GM12878 (cell line): ENCODE data around the gene SUOX. TPM values are rescaled to one million over a fixed set of nuclear protein-coding genes. Genes with fewer than 3 reads are reported as not detected.

ENCODE experiments used
- ATAC-seq: fragments of 200-7000 bp; cut with Tn5 transposase; 3 replicates; pipeline ENCODE4 v1.9.1; 2020; ENCODE audit warnings: mild to moderate bottlenecking, moderate library complexity
- BruUV-seq: library from RNA; stranded (reverse); fragments of 400-500 nt; replicated peaks from 2 replicates; lab custom pipeline; 2021; lab: Mats Ljungman, UMichigan
- CTCF ChIA-PET: fragments of 300-600 bp; sonication (Branson Sonifier 250); formaldehyde crosslinking; extraction: SDS; loops from one replicate; lab custom pipeline; 2021; ENCODE audit warnings: inconsistent platforms; lab: Yijun Ruan, JAX
- POLR2A ChIA-PET: fragments of 350-600 bp; formaldehyde crosslinking; extraction: SDS; loops from one replicate; lab custom pipeline; 2021; ENCODE audit warnings: inconsistent platforms; lab: Charles Lee
- RAD21 ChIA-PET: fragments of 300-600 bp; sonication (Branson Sonifier 250); formaldehyde crosslinking; loops from one replicate; lab custom pipeline; 2023; ENCODE audit warnings: antibody characterized with exemption; ENCODE audit not compliant: unreplicated experiment; lab: Charles Lee
- SMC1A ChIA-PET: fragments of 300-600 bp; sonication (Branson Sonifier 250); formaldehyde crosslinking; loops from one replicate; lab custom pipeline; 2023; ENCODE audit not compliant: unreplicated experiment, uncharacterized antibody; lab: Charles Lee
- DNase-seq: peaks from one replicate; pipeline ENCODE4 v3.0.0-alpha.2; 2011; ENCODE audit warnings: low read depth, low spot score
- FAIRE-seq: peaks from 3 replicates; lab custom pipeline; 2011; peaks lifted over from hg19 to GRCh38; lab: Jason Lieb, UNC
- H2AFZ ChIP-seq: 2 replicates; pipeline ENCODE4 v1.6.0; 2011; ENCODE audit warnings: low read depth, low read length, control low read depth; ENCODE audit not compliant: control insufficient read depth
- H3K27ac ChIP-seq: 2 replicates; pipeline ENCODE4 v1.5.1; 2011; ENCODE audit warnings: control low read depth; ENCODE audit not compliant: control insufficient read depth, insufficient read depth
- H3K27me3 ChIP-seq, 2 experiments: replicated peaks in 1 of 2; 2 replicates each; pipeline versions ENCODE4 v1.6.0 to v1.6.1; 2011; ENCODE audit warnings: low read length in 1 of 2; ENCODE audit not compliant: control insufficient read depth in 2 of 2, insufficient read depth in 2 of 2
- H3K36me3 ChIP-seq, 2 experiments: 2 replicates each; pipeline ENCODE4 v1.5.1; 2011; ENCODE audit warnings: low read length in 1 of 2; ENCODE audit not compliant: control insufficient read depth in 2 of 2, insufficient read depth in 2 of 2
- H3K4me1 ChIP-seq: 2 replicates; pipeline ENCODE4 v1.6.1; 2011; ENCODE audit warnings: mild to moderate bottlenecking, low read length, moderate library complexity, mixed read lengths; ENCODE audit not compliant: control insufficient read depth, insufficient read depth
- H3K4me2 ChIP-seq: 2 replicates; pipeline ENCODE4 v1.6.0; 2011; ENCODE audit warnings: control low read depth; ENCODE audit not compliant: control insufficient read depth, insufficient read depth
- H3K4me3 ChIP-seq: fragments of 200-600 bp; sonication (generic); 2 replicates; pipeline ENCODE4 v1.5.1; 2016
- H3K79me2 ChIP-seq: 2 replicates; pipeline ENCODE4 v1.6.0; 2011; ENCODE audit warnings: low read length; ENCODE audit not compliant: control insufficient read depth, insufficient read depth
- H3K9ac ChIP-seq: 2 replicates; pipeline ENCODE4 v1.8.0; 2011; ENCODE audit warnings: low read length, control low read depth, mixed read lengths; ENCODE audit not compliant: control insufficient read depth, insufficient read depth
- H3K9me3 ChIP-seq: replicated peaks from 3 replicates; pipeline ENCODE4 v1.5.1; 2011; ENCODE audit warnings: mild to moderate bottlenecking, low read length; ENCODE audit not compliant: control insufficient read depth, insufficient read depth
- H4K20me1 ChIP-seq: 2 replicates; pipeline ENCODE4 v1.6.0; 2011; ENCODE audit not compliant: control insufficient read depth, insufficient read depth
- BCL11A ChIP-seq: IDR thresholded peaks from 2 replicates; pipeline ENCODE4 v1.6.1; 2011; ENCODE audit warnings: low read depth, low read length
- CREB1 ChIP-seq: IDR thresholded peaks from 2 replicates; pipeline ENCODE4 v1.6.1; 2012; ENCODE audit warnings: low read depth, mild to moderate bottlenecking, inconsistent platforms
- EGR1 ChIP-seq, 2 experiments: IDR thresholded peaks; 1 replicate in 1 of 2; 2 replicates in 1 of 2; pipeline ENCODE4 v1.6.1; 2011 to 2012; ENCODE audit warnings: low read depth in 2 of 2, low read length in 2 of 2, borderline replicate concordance in 1 of 2, mild to moderate bottlenecking in 1 of 2, moderate library complexity in 1 of 2
- MLLT1 ChIP-seq: fragments of 450-650 bp; IDR thresholded peaks from 2 replicates; pipeline ENCODE4 v1.6.1; 2016; ENCODE audit warnings: mild to moderate bottlenecking
- MXI1 ChIP-seq: fragments of 150-350 bp; IDR thresholded peaks from 2 replicates; pipeline ENCODE4 v1.6.1; 2011; ENCODE audit warnings: low read depth, mild to moderate bottlenecking, inconsistent platforms, low read length, improper control_type of control experiment
- SKIL ChIP-seq: fragments of 450-650 bp; IDR thresholded peaks from 2 replicates; pipeline ENCODE4 v1.6.1; 2017; ENCODE audit warnings: mild to moderate bottlenecking, low read depth, inconsistent platforms; ENCODE audit not compliant: poor library complexity, severe bottlenecking
- SMC3 ChIP-seq: IDR thresholded peaks from 2 replicates; pipeline ENCODE4 v1.6.1; 2011; ENCODE audit warnings: low read length, improper control_type of control experiment, borderline replicate concordance
- WRNIP1 ChIP-seq: IDR thresholded peaks from 2 replicates; pipeline ENCODE4 v1.6.1; 2011; ENCODE audit warnings: low read depth, low read length, improper control_type of control experiment, borderline replicate concordance
- ZBTB4 ChIP-seq: fragments of 450-650 bp; formaldehyde crosslinking; IDR thresholded peaks from 2 replicates; pipeline ENCODE4 v1.4.0; 2022; ENCODE audit warnings: mild to moderate bottlenecking, moderate library complexity
- ZNF207 ChIP-seq: fragments of 450-650 bp; IDR thresholded peaks from 2 replicates; pipeline ENCODE4 v1.6.1; 2014; ENCODE audit warnings: antibody characterized with exemption, mild to moderate bottlenecking, borderline replicate concordance
- WGBS: methylation state at CpG from one replicate; pipeline ENCODE4 v1.1.6; 2016; ENCODE audit warnings: low lambda C conversion rate; ENCODE audit not compliant: insufficient replicate concordance, insufficient coverage; ENCODE audit errors: missing lambda C conversion rate; 5-methylcytosine and 5-hydroxymethylcytosine counted together
- in situ Hi-C: fragments of 300-500 bp; cut with MboI; formaldehyde crosslinking; loops from 9 replicates; pipeline ENCODE4 v1.14.3; 2018; ENCODE audit warnings: mixed read lengths
- intact Hi-C: fragments of 100-400 bp; cut with micrococcal nuclease; formaldehyde crosslinking; loops from one replicate; pipeline ENCODE4 v1.14.2; 2022; ENCODE audit not compliant: unreplicated experiment
- polyA plus RNA-seq, 11 experiments: library from polyadenylated mRNA; depleted of rRNA in 4 of 11; unstranded in 6 of 11; stranded (reverse) in 5 of 11; fragments of >200 nt; fragmentation: Nextera tagmentation in 4 of 11; fragmentation: Illumina TruSeq in 1 of 11; extraction: Ambion mirVana in 4 of 11; extraction: Trizol in 1 of 11; gene quantifications; 1 replicate in 1 of 11; 2 replicates in 10 of 11; pipeline versions ENCODE4 v1.2.1 to v1.2.3, GENCODE V29; 2011 to 2016; ENCODE audit warnings: inconsistent platforms in 2 of 11, missing spikeins in 2 of 11, low read depth in 1 of 11
- total RNA-seq, 4 experiments: library from RNA; depleted of rRNA in 3 of 4; stranded (reverse); fragments of >200 nt in 3 of 4; fragmentation: Illumina TruSeq in 1 of 4; extraction: Trizol in 1 of 4; gene quantifications; 2 replicates each; pipeline versions ENCODE4 v1.2.1 to v1.2.3, GENCODE V29; 2013 to 2021

Gene SUOX
- total and polyA plus RNA-seq, 10 of the 15 experiments (the other 5 are each of a cell fraction or from before 2014, with no cell fraction given), result 5.1 to 18.8 (median 13.4) TPM

GRCh38 chr12:56031987-56032386 lies 34.9 kb downstream of the SUOX start:
- Histone ChIP-seq H3K4me1 (no peaks in the 10 kb centered on the region), H3K36me3 (no peaks in the 10 kb centered on the region), H3K9me3 (no peaks in the 10 kb centered on the region), H3K27me3 (no peaks in the 10 kb centered on the region), H3K79me2 (no peaks in the 10 kb centered on the region), H4K20me1 (no peaks in the 10 kb centered on the region), H3K4me3 (no peak overlapping the region)
- ATAC-seq (no peak), FAIRE-seq (no peak), DNase-seq (no peak)
- BruUV-seq, result no TSS peak
- WGBS, result 94% methylated on average over 1 of the region's 1 CpG
- in situ Hi-C loops, result loop anchor here (5.0 kb wide), 1 partner anchor 295 kb away; no protein-coding TSS in a partner anchor
- POLR2A ChIA-PET, result no interaction called here
- TF ChIP-seq ZBTB4 (CRISPR knock-in tag), result no peak
- TF ChIP-seq MLLT1, result no peak
- TF ChIP-seq EGR1 (IDR thresholded peaks at IDR 0.05; ENCODE audit: borderline replicate concordance in 1 of 2, low read depth in 2 of 2, low read length in 2 of 2), result no peak
- TF ChIP-seq SMC3, result no peak
- no peak for TF ChIP-seq CREB1
- TF ChIP-seq WRNIP1, result no peak
- TF ChIP-seq BCL11A, result no peak
- no peak for TF ChIP-seq ZNF207
- no peak for TF ChIP-seq MXI1
- no peak for TF ChIP-seq SKIL
- TF ChIP-seq, all 136 proteins: peak for 0
- SMC1A ChIA-PET, result no interaction called here
- Histone ChIP-seq H3K27ac (no peak overlapping the region), H2AFZ (no peak overlapping the region), H3K9ac (no peak overlapping the region), H3K4me2 (no peak overlapping the region)
- RAD21 ChIA-PET, result no interaction called here
- CTCF ChIA-PET, result no interaction called here
- intact Hi-C loops, result no loop called here
